ENCODE data around the gene MYH9.
A peak's percentile ranks its signal among the peaks of the same experiment; 100 is the strongest.

MYH9 gene

GRCh38 chr22:36285017-36285416 lies 102.8 kb downstream of the MYH9 start:
- DNase-seq (ENCODE audit: low spot score) (no peak), ATAC-seq (ENCODE audit: low read depth) (no peak)
- H3K4me3 ChIP-seq (ENCODE audit: severe bottlenecking): no peak overlapping the region
- no peaks in the 10 kb centered on the region for H3K4me1 ChIP-seq (ENCODE audit: insufficient read depth, poor library complexity, severe bottlenecking)
- TF ChIP-seq CTCF (IDR thresholded peaks at IDR 0.05; ENCODE audit: poor library complexity, severe bottlenecking): no peak
- H3K27ac ChIP-seq (ENCODE audit: poor library complexity, severe bottlenecking): no peak overlapping the region
- peaks cover 97% of the 10 kb centered on the region for H3K36me3 ChIP-seq (ENCODE audit: low read depth)
- H3K9me3 ChIP-seq (ENCODE audit: severe bottlenecking): no peaks in the 10 kb centered on the region
- no peaks in the 10 kb centered on the region for H3K27me3 ChIP-seq (ENCODE audit: insufficient read depth, poor library complexity, severe bottlenecking)

- DNase-seq (ENCODE audit: low spot score): peak; percentile 61
Measured at GRCh38 chr22:36284171-36284571, 103.6 kb downstream of the MYH9 start.

GRCh38 chr22:36282328-36282831 lies 105.4 kb downstream of the MYH9 start:
- Histone ChIP-seq H3K4me1 (ENCODE audit: insufficient read depth, poor library complexity, severe bottlenecking) (no peaks in the 10 kb centered on the region), H3K27me3 (ENCODE audit: insufficient read depth, poor library complexity, severe bottlenecking) (no peaks in the 10 kb centered on the region), H3K27ac (ENCODE audit: poor library complexity, severe bottlenecking) (no peak overlapping the region), H3K9me3 (ENCODE audit: severe bottlenecking) (no peaks in the 10 kb centered on the region), H3K4me3 (ENCODE audit: severe bottlenecking) (no peak overlapping the region), H3K36me3 (ENCODE audit: low read depth) (peaks cover 71% of the 10 kb centered on the region)
- no peak for TF ChIP-seq CTCF (IDR thresholded peaks at IDR 0.05; ENCODE audit: poor library complexity, severe bottlenecking)
- no peak for ATAC-seq (ENCODE audit: low read depth)
- no peak for DNase-seq (ENCODE audit: low spot score)

More at GRCh38 chr22:36284171-36284571, 103.6 kb downstream of the MYH9 start:
- Histone ChIP-seq H3K9me3 (ENCODE audit: severe bottlenecking) (no peaks in the 10 kb centered on the region), H3K4me3 (ENCODE audit: severe bottlenecking) (no peak overlapping the region), H3K4me1 (ENCODE audit: insufficient read depth, poor library complexity, severe bottlenecking) (no peaks in the 10 kb centered on the region), H3K27me3 (ENCODE audit: insufficient read depth, poor library complexity, severe bottlenecking) (no peaks in the 10 kb centered on the region), H3K36me3 (ENCODE audit: low read depth) (peaks cover 88% of the 10 kb centered on the region), H3K27ac (ENCODE audit: poor library complexity, severe bottlenecking) (no peak overlapping the region)
- ATAC-seq (ENCODE audit: low read depth): no peak
- no peak for TF ChIP-seq CTCF (IDR thresholded peaks at IDR 0.05; ENCODE audit: poor library complexity, severe bottlenecking)

GRCh38 chr22:36281781-36282327 lies 105.9 kb downstream of the MYH9 start:
- no peaks in the 10 kb centered on the region for H3K4me1 ChIP-seq (ENCODE audit: insufficient read depth, poor library complexity, severe bottlenecking)
- ATAC-seq (ENCODE audit: low read depth): no peak
- no peak for DNase-seq (ENCODE audit: low spot score)
- H3K9me3 ChIP-seq (ENCODE audit: severe bottlenecking): no peaks in the 10 kb centered on the region
- no peaks in the 10 kb centered on the region for H3K27me3 ChIP-seq (ENCODE audit: insufficient read depth, poor library complexity, severe bottlenecking)
- H3K36me3 ChIP-seq (ENCODE audit: low read depth): peaks cover 65% of the 10 kb centered on the region
- H3K27ac ChIP-seq (ENCODE audit: poor library complexity, severe bottlenecking): no peak overlapping the region
- TF ChIP-seq CTCF (IDR thresholded peaks at IDR 0.05; ENCODE audit: poor library complexity, severe bottlenecking): no peak
- H3K4me3 ChIP-seq (ENCODE audit: severe bottlenecking): no peak overlapping the region

- no peak for ATAC-seq (ENCODE audit: low read depth)
- Histone ChIP-seq H3K27me3 (ENCODE audit: insufficient read depth, poor library complexity, severe bottlenecking) (no peaks in the 10 kb centered on the region), H3K36me3 (ENCODE audit: low read depth) (peaks cover 51% of the 10 kb centered on the region), H3K27ac (ENCODE audit: poor library complexity, severe bottlenecking) (no peak overlapping the region), H3K4me3 (ENCODE audit: severe bottlenecking) (no peak overlapping the region), H3K4me1 (ENCODE audit: insufficient read depth, poor library complexity, severe bottlenecking) (no peaks in the 10 kb centered on the region), H3K9me3 (ENCODE audit: severe bottlenecking) (no peaks in the 10 kb centered on the region)
- no peak for DNase-seq (ENCODE audit: low spot score)
- no peak for TF ChIP-seq CTCF (IDR thresholded peaks at IDR 0.05; ENCODE audit: poor library complexity, severe bottlenecking)
Measured at GRCh38 chr22:36280379-36280778, 107.4 kb downstream of the MYH9 start.
